Activated CD4-positive, alpha-beta T cell treated with anti-CD3 and anti-CD28 coated beads, Interleukin-2, amount 50 U/mL, for 16 hours (primary cell): ENCODE results near the gene NAA40.

Experiments used
- DNase-seq: peaks from one replicate; pipeline ENCODE4 v3.0.0-alpha.2; 2020

NAA40 gene

DNA sequence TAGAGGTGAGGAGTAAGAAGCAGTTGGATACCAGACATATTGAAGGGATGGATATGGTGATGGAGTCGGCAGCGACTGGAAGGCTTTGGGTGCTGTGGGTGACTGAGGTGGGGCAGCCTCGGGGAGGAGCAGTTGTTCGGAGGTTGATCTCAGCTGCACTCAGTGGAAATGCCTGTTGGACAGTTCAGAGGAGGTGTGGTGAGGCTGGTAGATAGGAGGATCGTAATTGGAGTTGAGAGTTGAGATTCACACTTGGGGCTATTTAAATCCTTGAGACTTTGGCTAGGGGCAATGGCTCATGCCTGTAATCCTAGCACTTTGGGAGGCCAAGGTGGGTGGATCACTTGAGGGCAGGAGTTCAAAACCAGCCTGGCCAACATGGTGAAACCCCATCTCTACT lies 54.3 kb downstream of the NAA40 start:
- no peak for DNase-seq

DNA sequence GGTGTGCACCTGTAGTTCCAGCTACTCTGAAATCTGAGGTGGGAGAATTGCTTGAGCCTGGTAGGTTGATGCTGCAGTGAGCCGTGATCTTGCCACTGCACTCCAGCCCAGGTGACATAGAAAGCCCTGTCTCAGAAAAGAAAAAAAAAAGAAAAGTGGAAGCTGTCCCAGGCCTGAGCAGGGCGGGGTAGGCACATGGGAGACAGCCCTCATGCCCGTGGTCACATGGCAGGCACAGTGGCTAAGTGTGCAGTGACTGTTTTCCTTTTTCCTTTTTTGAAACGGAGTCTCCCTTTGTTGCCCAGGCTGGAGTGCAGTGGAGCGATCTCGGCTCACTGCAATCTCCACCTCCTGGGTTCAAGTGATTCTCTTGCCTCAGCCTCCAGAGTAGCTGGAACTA lies 55.2 kb downstream of the NAA40 start:
- DNase-seq, result no peak

DNA sequence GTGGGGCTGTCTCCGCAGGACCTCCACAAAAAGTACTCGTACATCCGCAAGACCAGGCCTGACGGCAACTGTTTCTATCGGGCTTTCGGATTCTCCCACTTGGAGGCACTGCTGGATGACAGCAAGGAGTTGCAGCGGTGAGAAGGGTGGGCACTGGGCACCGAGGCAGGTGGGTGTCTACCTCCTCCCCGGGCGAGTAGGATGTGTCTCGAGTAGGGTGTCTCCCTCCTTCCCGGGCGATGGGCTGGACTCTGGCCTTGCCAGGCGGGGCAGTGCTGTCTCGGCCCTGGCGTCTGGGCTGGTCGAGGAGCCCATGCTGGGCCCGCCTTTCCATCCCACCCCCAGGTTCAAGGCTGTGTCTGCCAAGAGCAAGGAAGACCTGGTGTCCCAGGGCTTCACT lies 57.7 kb downstream of the NAA40 start:
- DNase-seq, result no peak

DNA sequence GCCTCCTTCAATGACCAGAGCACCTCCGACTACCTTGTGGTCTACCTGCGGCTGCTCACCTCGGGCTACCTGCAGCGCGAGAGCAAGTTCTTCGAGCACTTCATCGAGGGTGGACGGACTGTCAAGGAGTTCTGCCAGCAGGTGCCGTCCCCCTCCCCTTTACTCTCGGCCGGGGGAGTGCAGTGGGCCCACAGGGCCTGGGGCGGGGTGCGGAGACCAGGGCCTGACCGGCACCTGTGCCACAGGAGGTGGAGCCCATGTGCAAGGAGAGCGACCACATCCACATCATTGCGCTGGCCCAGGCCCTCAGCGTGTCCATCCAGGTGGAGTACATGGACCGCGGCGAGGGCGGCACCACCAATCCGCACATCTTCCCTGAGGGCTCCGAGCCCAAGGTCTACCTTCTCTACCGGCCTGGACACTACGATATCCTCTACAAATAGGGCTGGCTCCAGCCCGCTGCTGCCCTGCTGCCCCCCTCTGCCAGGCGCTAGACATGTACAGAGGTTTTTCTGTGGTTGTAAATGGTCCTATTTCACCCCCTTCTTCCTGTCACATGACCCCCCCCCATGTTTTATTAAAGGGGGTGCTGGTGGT lies 58.4 kb downstream of the NAA40 start:
- no peak for DNase-seq

DNA sequence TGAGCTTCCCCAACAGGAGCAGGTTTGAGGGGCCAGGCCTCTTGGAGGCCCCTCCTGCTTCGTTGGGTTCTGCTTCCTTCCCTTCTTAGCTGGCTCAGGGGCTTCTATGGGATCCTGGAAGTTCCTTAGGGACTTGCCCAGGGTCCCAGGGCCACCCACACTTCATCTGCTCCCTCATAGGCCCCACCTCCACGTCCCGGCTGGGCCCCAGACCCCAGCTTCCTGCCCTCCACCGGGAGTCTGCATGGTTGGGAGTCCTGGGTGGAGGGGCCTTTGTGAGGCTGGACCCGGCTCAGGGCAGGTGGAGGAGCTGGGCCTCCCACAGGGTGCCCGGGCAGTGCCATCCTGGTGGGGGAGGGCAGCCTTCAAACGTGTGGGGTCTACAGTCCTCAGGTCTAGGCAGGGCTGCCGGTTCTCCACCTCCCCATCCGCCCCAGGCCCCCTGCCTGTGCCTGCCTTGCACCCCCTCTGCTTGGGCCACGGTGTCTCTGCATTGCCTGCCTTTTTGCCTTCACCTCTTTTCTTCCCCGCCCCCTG lies 59.1 kb downstream of the NAA40 start:
- DNase-seq, result no peak

DNA sequence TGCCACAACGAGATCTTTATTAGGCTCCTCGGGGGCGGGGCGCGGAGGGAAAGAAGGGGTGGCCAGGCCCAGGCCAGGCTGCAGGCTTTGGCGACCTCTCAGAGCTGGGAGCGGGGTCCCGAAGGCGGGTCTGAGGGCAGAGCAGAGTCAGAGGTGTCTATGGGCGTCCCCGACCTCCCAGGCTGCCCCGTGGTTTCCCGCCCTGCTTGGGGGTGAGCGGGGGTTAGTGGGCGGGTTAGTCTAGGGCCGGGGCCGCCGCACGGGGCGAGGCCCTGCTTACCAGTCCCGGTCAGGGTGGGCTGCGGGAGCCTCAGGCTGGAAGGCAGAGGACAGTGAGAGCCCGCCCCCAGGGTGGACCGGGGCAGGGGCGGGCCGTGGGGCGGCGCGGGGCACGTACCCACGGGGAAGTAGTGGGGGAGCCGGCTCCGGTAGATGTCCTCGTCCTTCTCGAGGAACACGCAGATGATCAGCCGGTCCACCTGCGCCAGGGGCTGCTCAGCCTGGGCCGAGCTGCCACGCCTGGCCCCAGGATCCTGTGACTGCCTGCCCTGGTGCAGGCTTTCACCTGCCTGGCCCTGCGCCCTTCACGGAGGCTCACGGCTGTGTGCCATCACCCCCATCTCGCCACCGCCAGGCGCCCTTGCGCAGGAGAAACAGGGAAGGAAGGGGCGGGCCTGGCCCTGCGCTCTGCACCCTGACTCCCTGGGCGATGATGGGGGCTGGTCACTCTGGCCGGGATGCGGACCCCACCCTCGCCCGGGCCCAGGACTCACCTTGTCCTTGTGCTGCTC lies 60.0 kb downstream of the NAA40 start:
- no peak for DNase-seq

DNA sequence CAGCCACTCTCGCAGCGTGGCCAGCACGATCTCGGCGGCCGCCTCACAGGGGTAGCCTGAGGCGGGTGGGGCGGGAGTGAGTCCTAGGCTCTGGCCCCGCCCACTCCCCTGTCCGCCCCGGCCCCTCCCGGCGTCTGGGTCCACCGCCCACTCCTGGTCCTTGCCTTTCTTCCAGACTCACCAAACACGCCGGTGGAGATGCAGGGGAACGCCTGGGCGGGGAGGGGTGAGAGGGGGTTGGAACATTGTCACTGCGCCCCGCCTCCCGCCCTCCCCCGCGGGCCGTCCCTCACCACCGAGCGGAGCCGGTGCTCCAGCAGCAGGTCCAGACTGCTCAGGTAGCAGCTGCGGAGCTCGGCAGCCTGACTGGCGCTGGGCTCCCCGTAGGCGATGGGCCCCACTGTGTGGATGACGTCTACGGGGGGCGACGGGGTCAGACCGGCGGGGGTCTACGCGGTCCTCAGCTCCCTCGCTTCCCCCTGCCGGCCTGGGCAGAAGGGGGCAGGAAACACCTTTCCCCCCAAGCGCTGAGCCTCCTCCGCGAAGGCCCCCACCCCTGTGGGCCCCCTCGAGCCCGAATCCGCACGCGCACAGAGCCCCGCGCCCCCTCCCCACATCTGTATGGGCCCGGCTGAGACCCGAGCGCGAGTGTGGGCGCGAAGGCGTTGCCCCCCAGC lies 60.7 kb downstream of the NAA40 start:
- peak; percentile 44 for DNase-seq

DNA sequence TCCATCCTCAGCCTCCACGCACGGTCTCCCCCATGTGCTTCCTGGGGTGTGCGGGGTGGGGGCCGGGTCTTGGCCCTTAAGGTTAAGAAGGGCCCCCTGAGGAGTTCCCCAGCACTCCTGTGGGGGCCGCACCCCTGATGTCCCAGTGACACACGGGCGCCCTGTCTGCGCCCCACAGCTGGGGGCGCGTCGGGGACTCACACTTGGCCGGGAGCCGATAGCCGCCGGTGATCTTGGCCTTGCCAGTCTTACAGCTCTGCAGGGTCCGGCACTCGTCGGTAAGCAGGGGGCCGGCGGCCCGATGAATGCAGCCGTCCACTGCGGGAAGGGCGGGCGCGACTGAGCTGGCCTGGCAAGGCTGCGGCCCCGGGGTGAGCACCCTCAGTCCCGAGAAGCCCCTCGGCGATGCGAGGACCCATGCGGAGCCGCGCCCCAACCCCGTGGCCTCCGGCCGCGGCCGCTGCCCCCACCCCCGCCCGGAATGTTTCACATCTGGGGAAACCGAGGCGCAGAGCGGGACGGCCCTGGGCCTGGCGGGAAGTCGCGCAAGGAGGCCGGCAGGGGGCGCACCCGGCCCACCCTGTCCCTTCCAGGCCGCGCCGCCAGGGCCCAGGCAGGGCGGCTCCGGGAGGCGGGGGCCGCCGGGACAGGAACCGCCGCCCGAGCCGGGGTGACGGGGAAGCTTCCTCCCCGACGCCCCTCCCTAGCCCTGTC lies 61.4 kb downstream of the NAA40 start:
- peak; percentile 70 for DNase-seq

DNA sequence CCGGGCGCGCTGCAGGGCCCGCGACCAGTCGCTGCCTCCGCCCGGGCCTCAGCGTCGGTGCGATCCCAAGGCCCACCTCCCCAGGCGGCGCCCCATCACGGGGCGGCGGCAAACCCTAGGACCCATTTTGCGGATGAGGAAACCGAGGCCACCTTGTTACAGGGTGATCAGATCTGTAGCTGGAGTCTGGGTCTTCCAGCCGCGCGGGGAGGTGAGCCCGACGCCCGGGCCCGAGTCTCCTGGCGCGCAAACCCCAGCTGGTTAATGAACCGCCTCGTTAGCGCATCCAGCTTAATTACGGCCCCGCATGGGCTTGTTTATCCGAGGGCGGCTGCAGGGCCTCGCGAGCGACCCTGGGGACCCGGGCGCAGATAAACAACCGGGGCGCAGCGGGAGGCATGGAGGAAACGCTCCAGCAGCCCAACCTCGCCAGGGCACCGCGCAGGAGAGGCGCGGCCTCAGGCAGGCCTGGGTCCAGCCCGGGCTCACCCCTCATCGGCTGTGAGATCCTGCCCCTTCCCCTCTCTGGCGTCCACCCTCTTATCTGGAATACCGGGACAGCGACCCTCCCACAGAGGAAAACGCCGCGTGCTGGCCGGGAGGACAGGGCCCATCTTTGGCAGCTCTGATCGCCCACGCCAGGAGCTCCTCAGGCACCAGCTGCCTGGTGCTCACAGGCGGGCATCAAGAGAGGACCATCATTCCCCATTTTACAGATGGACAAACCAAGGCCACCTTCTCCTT lies 62.1 kb downstream of the NAA40 start:
- DNase-seq, result no peak

DNA sequence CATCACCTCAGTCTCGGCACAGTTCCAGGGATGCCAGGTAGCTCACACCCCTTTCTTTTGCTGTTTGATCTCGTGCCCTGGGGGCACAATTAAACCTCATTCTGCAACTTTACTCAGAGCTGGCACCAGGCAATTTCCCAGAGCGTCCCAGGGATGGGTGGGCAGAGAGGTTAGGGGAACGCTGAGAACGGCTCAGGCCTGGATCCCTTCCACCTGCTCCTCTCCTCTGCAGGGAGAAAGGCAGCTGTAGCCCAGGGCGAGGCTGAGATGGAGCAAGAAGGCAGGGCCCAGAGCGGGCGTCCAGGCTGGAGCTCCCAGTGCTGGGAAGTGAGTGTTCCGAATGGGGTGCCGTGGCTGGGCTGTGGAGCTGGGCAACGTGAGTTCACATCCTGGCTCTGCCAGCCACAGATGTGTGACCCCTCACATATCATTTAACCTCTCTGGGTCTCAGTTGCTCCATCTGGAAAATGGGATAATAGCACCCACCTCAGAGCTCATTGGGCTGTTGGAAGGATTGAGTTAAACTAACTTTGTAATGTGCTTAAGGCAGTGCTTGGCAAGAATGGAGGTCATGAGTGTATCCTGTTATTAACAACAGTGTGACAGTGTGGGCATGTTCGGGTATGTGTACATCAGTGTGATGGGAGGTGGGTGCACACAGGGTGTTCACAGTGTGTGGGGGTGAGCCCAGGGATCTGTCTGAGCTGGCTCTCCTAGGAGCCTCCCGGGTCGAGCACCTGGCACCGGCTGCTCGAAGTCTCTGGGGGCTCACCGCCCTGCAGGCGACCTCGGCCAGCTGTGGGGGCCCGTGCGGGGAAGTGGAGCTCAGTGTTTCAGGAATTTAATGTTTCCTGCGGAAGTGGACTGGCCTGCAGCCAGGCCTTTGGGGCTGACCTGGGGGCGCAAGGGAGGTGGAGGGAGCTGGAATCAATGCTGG lies 63.0 kb downstream of the NAA40 start:
- DNase-seq, result no peak

DNA sequence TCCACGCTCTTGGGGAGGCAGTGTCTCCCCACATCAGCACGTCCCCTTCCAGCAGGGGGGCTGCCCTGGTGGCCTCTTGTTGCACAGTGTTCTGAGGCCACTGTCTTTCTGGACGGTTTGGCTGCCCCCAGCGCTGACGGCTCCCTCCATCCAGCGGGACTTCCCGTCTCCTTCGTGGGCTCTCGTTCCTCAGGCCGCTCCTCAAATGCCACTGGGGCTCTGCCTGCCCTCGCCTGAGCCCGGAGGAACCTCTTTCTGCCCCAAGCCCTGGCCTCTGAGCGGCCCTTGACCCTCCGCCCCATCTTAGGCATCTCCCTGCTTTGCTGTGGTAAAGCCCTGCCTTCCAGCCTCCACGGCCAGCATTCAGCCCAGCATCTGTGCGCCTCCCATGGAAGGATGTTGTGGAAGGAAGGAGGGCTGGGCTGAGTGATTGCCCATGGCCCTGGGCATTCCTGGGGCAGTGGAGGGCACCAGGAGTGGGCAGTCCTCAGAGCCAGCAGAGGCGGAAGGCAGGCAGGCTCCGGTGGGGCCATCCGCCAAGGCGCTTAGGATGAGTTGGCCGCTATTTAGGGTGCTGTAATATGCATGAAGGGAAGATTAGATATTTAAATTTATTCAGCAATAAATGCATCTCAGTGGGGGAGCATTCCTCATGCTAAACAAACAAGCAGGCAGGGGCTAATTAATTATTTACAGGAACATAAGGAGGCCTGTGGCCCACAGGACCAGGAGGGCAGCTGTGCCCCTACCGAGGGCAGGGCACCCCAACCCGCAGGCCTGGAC lies 65.2 kb downstream of the NAA40 start:
- DNase-seq, result no peak

DNA sequence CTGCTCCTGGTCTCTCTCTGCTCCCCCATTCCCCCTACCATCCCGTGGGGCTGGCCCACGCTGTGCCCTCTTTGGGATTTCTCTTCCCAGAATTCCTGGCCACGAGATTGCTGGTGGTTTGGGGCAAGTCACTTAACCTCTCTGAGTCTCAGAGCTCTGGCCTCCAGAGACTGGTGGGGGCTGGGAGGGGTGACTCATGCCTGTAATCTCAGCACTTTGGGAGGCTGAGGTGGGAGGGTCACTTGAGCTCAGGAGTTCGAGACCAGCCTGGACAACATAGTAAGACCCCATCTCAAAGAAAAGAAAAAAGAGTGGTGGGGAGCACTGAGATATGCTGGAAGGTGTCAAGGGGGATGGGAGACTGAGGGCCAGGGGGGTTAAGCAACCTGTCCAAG lies 65.8 kb downstream of the NAA40 start:
- DNase-seq, result no peak

DNA sequence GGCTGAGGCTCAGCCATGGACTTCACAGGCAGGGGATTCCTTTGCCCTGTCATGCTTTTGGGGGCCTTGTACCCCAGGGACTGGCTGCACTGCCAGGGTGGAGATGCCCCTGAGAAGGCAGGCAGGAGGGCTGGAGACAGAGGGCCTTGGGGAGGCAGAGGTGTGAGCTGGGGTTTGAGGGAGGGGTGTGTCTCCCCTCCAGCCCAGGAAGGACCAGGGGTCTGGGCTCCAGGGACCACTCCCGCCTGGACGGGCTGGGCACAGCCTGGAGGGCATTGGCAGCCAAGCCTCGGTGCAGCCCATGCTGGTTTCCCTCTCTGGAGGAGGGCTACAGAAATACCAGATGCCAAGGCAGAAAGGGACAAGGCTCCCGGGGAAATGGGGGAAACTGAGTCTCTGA lies 66.9 kb downstream of the NAA40 start:
- DNase-seq, result no peak

DNA sequence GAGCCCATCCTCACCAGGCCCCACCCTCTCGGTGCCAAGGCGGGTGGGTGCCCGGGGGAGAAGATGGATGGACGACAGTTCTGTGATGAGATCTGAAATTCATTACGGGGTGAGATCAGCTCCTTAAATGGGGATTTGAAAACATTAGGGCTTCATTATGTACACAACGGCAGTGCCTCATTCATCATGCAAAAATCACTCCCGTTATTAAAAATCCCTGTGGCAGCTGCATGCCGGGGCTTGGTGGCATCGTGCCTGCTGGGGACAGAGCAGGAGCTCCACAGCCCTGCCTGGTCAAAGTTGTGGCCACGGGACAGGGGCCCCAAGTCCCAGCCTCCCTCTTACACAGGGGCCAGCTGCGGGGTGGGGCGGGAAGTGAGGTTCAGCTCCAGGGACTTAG lies 67.6 kb downstream of the NAA40 start:
- no peak for DNase-seq
